ENCODE measurements around the gene KCNMA1.

The KCNMA1 gene

DNA sequence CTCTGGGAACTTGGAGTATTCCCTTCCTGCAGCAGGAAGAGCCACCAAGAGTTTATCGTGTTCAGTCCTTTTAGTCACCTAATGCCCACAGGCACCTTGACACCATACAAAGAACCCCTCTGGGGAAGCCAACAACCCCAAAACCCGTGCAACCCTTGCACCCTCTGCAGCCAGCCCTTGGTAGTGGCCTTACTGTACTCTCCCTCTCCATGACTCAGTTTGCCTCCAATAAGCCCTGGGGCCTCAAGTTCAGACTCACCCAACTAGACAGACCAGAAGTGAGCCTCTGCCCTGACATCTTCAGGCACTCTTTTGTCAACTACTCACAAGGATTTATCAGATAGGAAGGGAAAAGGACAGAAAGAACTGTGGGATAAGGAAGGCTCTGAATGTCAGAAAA lies 30.9 kb downstream of the KCNMA1 start:
- TF ChIP-seq, protein P1, sequence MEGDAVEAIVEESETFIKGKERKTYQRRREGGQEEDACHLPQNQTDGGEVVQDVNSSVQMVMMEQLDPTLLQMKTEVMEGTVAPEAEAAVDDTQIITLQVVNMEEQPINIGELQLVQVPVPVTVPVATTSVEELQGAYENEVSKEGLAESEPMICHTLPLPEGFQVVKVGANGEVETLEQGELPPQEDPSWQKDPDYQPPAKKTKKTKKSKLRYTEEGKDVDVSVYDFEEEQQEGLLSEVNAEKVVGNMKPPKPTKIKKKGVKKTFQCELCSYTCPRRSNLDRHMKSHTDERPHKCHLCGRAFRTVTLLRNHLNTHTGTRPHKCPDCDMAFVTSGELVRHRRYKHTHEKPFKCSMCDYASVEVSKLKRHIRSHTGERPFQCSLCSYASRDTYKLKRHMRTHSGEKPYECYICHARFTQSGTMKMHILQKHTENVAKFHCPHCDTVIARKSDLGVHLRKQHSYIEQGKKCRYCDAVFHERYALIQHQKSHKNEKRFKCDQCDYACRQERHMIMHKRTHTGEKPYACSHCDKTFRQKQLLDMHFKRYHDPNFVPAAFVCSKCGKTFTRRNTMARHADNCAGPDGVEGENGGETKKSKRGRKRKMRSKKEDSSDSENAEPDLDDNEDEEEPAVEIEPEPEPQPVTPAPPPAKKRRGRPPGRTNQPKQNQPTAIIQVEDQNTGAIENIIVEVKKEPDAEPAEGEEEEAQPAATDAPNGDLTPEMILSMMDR (conservative IDR thresholded peaks at IDR 0.05; ENCODE audit: low read depth, low read length) = no peak
- H3K4me1 ChIP-seq (ENCODE audit: low read depth, poor library complexity, severe bottlenecking) = peaks cover 16% of the 10 kb centered on the region
- H3K9ac ChIP-seq = no peak overlapping the region
- H3K4me3 ChIP-seq (IDR thresholded peaks at IDR 0.05; ENCODE audit: insufficient read depth, low read depth, low read length) = no peak overlapping the region
- no peak overlapping the region for H2AFZ ChIP-seq (ENCODE audit: low read depth)
- no peak overlapping the region for H3K27ac ChIP-seq
- no peaks in the 10 kb centered on the region for H3K36me3 ChIP-seq (ENCODE audit: insufficient read depth)
- H3K79me2 ChIP-seq (ENCODE audit: insufficient read depth, low read depth) = no peaks in the 10 kb centered on the region
- no peaks in the 10 kb centered on the region for H3K27me3 ChIP-seq (ENCODE audit: insufficient read depth, low read depth)
- no peaks in the 10 kb centered on the region for H4K20me1 ChIP-seq (ENCODE audit: insufficient read depth)
- no peak overlapping the region for H3K4me2 ChIP-seq

DNA sequence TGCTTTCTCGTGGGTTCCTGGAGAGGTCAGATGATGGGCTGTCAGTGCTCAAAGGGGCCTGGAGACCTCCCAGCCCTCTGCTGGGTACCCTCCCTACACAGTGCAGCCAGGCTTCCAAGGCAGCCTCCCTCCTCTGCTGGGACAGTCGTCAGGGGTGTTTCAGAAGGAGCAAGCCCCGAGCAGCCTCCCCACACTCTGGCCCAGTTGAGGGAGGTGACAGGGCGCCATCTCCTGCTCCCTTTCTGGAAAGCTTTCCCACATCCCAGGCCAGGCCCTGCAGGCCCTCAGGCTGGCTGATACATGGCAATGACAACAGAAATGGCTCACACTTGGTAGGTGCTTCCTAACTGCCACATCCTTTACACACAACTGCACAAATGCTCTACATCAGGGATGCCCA lies 32.1 kb downstream of the KCNMA1 start:
- Histone ChIP-seq H4K20me1 (ENCODE audit: insufficient read depth) (no peaks in the 10 kb centered on the region), H3K36me3 (ENCODE audit: insufficient read depth) (no peaks in the 10 kb centered on the region), H3K79me2 (ENCODE audit: insufficient read depth, low read depth) (no peaks in the 10 kb centered on the region), H3K4me1 (ENCODE audit: low read depth, poor library complexity, severe bottlenecking) (peaks cover 16% of the 10 kb centered on the region), H3K9ac (no peak overlapping the region), H3K27ac (no peak overlapping the region), H2AFZ (ENCODE audit: low read depth) (no peak overlapping the region), H3K4me2 (no peak overlapping the region), H3K4me3 (IDR thresholded peaks at IDR 0.05; ENCODE audit: insufficient read depth, low read depth, low read length) (no peak overlapping the region), H3K27me3 (ENCODE audit: insufficient read depth, low read depth) (no peaks in the 10 kb centered on the region)
- TF ChIP-seq, protein P1 (conservative IDR thresholded peaks at IDR 0.05; ENCODE audit: low read depth, low read length) = no peak

DNA sequence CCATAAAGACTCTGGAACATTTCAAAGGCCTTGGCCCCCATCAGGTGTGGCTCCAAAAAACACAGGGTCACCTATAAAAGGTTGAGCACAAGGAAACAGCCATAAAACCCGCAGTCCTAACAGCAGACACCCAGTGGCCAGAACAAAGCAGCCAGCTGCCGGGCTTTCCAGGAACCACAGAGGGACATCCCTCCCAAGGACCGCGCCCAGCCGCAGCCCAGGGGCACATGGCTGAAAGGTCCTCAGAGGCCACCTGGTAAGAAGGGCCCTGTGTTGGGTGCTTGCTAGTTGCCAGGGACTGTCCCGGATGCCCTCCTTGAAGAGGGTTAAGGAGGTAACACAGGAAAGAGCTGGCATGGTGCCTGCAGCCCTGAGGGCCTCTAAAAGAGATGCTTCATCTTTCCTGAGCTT lies 32.7 kb downstream of the KCNMA1 start:
- H3K9ac ChIP-seq = no peak overlapping the region
- H4K20me1 ChIP-seq (ENCODE audit: insufficient read depth) = no peaks in the 10 kb centered on the region
- no peak overlapping the region for H2AFZ ChIP-seq (ENCODE audit: low read depth)

DNA sequence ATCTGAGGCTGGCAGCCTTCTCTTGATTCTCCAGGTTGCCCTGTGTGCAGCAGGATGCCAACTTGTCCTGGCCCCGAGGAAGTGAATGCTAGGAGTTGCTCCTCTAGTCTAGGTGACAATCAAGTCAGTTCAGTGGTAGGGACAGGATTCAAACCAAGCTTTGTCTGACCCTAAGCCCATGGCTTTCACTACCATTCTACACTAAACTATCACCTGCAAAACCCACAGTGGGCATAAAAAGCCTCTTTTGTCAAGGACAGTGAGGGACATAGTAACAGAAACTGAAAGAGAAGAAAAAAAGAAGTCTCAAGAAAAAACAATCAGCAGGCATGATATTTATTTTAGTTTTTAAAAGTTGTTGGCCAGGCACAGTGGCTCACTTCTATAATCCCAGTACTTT lies 33.5 kb downstream of the KCNMA1 start:
- H3K36me3 ChIP-seq (ENCODE audit: insufficient read depth) = no peaks in the 10 kb centered on the region
- TF ChIP-seq, protein P1 (conservative IDR thresholded peaks at IDR 0.05; ENCODE audit: low read depth, low read length) = no peak
- H3K27ac ChIP-seq = peak overlapping the region; percentile 18; the same call in 1 of the 2 replicates
- peaks cover 16% of the 10 kb centered on the region for H3K4me1 ChIP-seq (ENCODE audit: low read depth, poor library complexity, severe bottlenecking)
- 0 out of 2 replicates have a peak overlapping the region, but pooled peaks have one; percentile 14 for H2AFZ ChIP-seq (ENCODE audit: low read depth)
- no peaks in the 10 kb centered on the region for H3K27me3 ChIP-seq (ENCODE audit: insufficient read depth, low read depth)
- no peak overlapping the region for H3K9ac ChIP-seq
- no peaks in the 10 kb centered on the region for H3K79me2 ChIP-seq (ENCODE audit: insufficient read depth, low read depth)
- H3K4me3 ChIP-seq (IDR thresholded peaks at IDR 0.05; ENCODE audit: insufficient read depth, low read depth, low read length) = no peak overlapping the region
- H4K20me1 ChIP-seq (ENCODE audit: insufficient read depth) = no peaks in the 10 kb centered on the region
- peak overlapping the region; percentile 16; the same call in 1 of the 2 replicates for H3K4me2 ChIP-seq

More for the DNA sequence above, 32.7 kb downstream of the KCNMA1 start:
- Histone ChIP-seq H3K27ac (no peak overlapping the region), H3K4me3 (IDR thresholded peaks at IDR 0.05; ENCODE audit: insufficient read depth, low read depth, low read length) (no peak overlapping the region), H3K4me1 (ENCODE audit: low read depth, poor library complexity, severe bottlenecking) (peaks cover 16% of the 10 kb centered on the region), H3K36me3 (ENCODE audit: insufficient read depth) (no peaks in the 10 kb centered on the region), H3K27me3 (ENCODE audit: insufficient read depth, low read depth) (no peaks in the 10 kb centered on the region), H3K4me2 (no peak overlapping the region), H3K79me2 (ENCODE audit: insufficient read depth, low read depth) (no peaks in the 10 kb centered on the region)
- TF ChIP-seq, protein P1 (conservative IDR thresholded peaks at IDR 0.05; ENCODE audit: low read depth, low read length) = no peak

Data from KMS-11 (cell line).